Stimulated activated CD8-positive, alpha-beta memory T cell treated with anti-CD3 and anti-CD28 coated beads, Interleukin-12 subunit alpha, Interleukin-12 subunit beta, amount 100 ng/mL, for 24 hours (primary cell): ENCODE measurements around the gene C2CD4D.
A peak's percentile ranks its signal among the peaks of the same experiment; 100 is the strongest.

Source experiments
- DNase-seq: peaks from one replicate; pipeline ENCODE4 v3.0.0-alpha.2; 2020; ENCODE audit errors: extremely low read depth

The C2CD4D gene

GRCh38 chr1:151790071-151790939 lies 49.3 kb downstream of the C2CD4D start, which contains the start of gene TDRKH:
Gene TDRKH, minus strand, starts transcription at chr1:151790500. Its CDS starts 7,478 bp downstream, at chr1:151783022.
- peak; percentile 98 for DNase-seq
